Stimulated activated CD8-positive, alpha-beta memory T cell treated with anti-CD3 and anti-CD28 coated beads, Interleukin-7, amount 100 ng/mL, for 1 hour (primary cell): ENCODE measurements around the gene HBM.
"Not testable (repeated sequence)": the region's sequence is repeated elsewhere in the genome, so short reads cannot be mapped to it uniquely, and the experiment has no call there.

Experiments
- DNase-seq, 2 donors: peaks; one replicate each; pipeline ENCODE4 v3.0.0-alpha.2; 2020; ENCODE audit warnings: low read depth in 2 of 2

The HBM gene

DNA sequence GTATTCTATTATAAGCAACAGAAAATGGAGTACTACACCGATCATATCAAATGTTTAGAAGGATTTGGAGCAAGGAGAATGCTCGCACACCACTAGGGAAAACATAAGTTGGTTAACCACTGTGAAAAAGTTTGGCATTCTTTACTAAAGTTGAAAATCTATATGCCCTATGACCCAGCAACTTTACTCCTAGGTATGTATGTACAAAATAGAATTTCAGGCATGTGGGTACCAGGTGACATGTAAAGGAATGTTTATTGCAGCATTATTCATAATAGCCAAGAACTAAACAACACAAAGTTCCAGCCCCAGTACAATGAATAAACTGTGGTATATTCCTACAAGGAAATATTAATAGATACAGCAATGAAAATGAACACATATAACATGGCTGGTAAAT, 19.1 kb upstream of the HBM start:
- DNase-seq, result no peak

DNA sequence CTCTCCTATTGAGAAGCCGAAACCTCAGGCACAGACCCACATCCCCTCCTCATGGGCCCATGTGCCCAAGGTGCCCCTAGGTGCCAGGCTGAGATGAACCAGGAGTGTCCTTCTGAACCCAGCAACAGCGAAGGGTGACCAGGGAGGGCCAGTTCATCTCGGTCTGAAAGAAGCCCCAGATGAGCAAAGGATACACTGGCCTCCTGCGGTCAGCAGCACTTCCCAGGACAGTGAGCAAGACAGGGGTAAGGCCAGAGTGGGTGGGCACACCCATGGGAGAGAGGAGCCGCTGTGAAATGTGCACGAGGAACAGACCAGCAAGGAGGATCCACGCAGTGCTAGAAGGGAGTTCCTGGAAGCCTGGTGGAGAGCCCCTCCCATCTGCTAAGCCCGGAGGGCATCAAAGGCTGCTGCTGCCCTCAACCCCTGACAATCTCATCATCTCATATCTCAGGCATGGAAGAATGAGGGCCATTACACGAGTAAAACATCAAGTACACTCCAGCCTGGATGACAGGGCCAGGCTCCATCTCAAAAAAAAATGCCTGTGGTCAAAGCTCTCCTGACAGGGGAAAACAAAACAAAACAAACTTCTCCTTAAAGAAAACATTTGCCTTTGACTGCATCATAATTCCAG, 16.6 kb upstream of the HBM start:
- no peak for DNase-seq

DNA sequence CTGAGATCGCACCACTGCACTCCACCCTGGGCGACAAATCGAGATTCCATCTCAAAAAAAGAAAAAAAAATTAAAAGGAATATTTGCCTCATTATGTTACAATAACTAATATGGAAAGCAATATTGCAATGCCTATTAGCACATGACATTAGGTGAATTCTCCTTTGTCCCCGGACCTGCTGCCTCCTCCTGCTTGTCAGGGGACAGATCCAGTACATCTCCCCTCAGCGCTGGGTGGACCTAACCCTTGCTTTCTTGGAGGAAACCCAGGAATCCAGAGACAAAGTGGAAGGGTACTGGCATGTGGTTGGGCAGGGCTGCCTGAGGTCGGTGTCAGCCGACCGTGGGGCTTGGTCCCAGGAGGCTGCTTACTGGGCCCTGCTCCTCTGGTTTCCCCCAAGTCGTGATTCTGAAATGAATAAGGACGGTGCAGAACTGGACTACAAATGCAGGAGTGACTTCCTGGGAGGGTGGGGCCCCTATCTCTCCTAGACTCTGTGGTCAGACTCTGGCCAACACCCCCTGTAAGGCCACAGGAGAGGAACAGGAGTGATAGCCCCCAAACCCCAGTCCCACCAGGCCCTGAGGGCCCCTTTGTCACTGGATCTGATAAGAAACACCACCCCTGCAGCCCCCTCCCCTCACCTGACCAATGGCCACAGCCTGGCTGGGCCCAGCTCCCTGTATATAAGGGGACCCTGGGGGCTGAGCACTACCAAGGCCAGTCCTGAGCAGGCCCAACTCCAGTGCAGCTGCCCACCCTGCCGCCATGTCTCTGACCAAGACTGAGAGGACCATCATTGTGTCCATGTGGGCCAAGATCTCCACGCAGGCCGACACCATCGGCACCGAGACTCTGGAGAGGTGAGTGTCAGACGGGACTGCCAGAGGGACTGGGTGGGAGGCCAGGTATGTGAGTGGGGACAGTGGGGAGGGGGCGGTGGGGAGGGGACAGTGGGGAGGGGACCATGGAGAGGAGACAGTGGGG, 13.3 kb upstream of the HBM start, which contains the start of gene HBZ:
Gene HBZ (plus strand): TSS at position 504 of the 988 bp plus-strand sequence. CDS start 266 bp downstream, at position 770.
- no peak for DNase-seq

DNA sequence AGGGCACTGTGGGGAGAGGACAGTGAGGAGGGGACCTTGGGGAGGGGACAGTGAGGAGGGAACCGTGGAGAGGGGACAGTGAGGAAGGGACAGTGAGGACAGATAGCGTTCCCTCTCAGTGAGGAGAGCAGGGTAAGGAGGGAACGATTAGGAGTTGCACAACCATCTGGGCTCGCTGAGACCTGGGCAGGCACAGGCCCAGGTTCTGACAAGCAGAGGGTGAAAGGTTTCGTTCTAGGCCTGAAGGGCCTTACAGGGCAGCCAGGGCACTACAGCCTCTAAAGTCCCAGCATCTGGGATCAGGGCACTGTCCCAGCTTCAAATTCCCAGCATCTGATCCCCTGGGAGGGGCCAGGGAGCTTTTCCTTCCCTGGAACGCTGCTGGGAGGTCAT, 12.7 kb upstream of the HBM start:
- not testable (repeated sequence) for DNase-seq

DNA sequence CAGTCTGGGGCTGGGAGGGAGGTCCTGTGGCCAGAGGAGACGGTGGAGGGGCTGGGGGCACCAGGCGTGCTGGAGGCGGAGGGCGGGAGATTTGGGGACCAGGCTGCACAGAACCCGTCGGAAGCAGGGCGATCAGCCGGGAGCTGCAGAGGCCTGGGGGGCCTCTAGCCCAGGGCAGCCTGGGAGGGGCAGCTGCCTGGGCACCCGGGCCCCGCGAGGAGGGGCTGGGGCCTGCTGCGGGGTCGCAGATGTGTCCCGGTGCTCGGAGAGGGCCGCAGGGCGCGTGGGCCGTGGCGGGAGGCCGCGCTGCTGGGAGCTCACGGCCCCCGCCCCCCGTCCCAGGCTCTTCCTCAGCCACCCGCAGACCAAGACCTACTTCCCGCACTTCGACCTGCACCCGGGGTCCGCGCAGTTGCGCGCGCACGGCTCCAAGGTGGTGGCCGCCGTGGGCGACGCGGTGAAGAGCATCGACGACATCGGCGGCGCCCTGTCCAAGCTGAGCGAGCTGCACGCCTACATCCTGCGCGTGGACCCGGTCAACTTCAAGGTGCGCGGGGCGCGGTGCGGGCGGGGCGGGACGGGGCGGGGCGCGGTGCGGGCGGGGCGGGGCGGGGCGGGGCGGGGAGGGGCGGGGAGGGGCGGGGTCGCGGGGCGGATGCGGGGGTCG, 12.1 kb upstream of the HBM start:
- not testable (repeated sequence) for DNase-seq

DNA sequence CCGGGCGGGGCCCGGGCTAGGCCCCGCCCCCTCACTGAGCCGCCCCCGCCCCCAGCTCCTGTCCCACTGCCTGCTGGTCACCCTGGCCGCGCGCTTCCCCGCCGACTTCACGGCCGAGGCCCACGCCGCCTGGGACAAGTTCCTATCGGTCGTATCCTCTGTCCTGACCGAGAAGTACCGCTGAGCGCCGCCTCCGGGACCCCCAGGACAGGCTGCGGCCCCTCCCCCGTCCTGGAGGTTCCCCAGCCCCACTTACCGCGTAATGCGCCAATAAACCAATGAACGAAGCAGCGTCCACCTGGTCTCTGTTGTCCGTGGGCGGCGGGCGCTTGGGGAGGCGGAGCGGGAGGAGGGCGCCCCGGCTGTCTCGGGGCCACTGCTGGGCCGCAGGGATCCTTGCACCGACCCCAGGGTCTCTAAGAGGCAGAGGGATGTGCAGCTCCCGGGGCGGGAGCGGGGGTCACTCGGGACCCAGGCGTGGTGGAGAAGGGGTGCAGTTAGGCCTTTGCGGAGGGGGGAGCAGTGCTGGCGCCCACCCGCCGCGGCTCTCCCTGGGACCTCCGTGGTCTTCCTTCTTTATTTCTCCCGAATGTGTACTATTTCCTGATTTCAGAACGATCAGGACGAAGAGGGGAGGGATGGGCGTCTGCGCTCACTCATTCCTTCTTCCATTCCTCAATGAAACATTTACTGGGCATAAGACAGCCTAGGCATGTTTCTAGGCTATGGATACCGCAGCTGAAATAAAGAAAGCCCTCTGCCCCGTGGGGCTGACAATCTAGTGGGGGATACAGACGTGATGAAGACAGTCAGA, 11.4 kb upstream of the HBM start:
- no peak for DNase-seq

DNA sequence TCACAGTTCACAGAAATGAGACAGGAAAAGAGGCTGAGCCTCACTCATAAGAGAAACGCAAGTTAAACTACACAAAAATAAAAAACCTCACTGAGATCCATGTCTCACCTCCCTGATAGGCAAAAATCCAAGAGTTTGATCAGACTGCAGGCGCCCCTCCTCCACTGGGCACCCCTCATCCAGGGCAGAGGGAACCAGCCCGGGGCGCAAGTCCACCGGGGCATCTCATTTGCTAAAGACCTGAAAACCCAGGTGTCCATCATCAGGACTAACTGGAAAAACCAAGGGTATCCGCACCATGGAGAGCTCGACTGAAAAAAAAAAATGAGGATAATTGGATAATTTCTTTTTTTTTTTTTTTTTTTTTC, 10.8 kb upstream of the HBM start:
- DNase-seq, result no peak

DNA sequence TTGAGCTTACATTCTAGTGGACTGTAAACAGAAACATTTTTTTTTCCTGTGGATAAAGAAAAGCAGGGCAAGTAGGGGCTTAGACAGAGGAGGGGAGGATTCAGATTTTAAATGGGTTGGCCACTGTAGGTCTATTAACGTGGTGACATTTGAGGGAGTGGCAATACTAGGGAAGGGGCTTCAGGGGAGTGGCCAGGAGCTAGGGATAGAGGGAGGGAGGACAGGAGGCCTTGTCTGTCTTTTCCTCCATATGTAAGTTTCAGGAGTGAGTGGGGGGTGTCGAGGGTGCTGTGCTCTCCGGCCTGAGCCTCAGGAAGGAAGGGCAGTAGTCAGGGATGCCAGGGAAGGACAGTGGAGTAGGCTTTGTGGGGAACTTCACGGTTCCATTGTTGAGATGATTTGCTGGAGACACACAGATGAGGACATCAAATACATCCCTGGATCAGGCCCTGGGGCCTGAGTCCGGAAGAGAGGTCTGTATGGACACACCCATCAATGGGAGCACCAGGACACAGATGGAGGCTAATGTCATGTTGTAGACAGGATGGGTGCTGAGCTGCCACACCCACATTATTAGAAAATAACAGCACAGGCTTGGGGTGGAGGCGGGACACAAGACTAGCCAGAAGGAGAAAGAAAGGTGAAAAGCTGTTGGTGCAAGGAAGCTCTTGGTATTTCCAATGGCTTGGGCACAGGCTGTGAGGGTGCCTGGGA, 6.5 kb upstream of the HBM start:
- no peak for DNase-seq

DNA sequence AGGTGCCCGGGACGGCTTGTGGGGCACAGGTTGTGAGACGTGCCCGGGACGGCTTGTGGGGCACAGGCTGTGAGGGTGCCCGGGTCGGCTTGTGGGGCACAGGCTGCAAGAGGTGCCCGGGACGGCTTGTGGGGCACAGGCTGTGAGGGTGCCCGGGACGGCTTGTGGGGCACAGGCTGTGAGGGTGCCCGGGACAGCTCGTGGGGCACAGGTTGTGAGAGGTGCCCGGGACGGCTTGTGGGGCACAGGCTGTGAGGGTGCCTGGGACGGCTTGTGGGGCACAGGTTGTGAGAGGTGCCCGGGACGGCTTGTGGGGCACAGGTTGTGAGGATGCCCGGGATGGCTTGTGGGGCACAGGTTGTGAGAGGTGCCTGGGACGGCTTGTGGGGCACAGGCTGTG, 5.5 kb upstream of the HBM start:
- not testable (repeated sequence) for DNase-seq

DNA sequence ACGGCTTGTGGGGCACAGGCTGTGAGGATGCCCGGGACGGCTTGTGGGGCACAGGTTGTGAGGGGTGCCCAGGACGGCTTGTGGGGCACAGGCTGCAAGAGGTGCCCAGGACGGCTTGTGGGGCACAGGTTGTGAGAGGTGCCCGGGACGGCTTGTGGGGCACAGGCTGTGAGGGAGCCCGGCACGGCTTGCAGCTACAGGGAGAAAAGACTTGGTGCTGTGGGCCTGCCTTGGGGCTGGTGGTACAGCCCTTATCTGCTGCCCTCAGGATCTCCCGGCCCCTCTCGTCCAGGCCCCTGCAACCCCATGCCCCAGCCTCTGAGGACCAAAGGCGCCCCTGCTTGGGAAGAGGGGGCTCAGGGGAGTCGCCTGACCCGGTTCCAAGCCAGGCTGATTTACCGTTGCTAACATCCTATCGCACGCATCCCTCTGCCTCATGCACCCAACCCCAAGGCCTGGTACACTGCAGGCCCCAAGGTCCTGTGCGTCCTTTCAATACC, 5.0 kb upstream of the HBM start:
- no peak for DNase-seq

DNA sequence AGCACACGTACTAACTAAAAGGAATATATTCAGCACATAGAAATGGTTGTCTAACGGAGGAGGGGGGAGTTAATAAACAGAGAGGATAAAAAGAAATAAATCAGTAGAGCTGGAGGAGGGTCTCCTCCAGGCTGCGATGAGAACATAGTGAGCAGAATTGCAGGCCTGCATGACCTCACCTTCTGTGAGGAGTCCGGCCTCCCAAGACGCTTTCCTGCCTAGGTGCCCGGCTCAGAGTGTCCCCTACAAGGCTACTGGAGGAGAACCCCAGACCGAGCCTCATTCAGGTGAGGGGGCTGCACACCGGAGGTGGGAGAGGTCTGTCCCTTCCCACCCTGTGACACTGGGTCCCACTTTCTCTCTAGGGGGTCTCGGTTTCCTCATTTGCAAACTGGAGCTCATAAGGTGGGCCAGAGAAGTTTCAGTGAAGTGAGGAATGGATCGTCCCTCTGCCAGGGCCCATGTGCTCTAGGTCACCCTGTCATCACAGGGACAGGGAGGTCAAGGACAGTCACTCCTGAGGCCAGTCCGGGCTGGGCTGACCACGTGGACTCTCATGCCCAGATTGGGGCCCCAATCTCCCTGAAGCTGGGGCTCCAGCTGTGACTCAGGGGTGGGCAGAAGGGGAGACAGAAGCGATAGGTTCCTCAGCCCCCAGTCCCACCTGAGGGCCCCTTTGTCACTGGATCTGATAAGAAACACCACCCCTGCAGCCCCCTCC, 3.3 kb upstream of the HBM start:
- DNase-seq, result no peak

DNA sequence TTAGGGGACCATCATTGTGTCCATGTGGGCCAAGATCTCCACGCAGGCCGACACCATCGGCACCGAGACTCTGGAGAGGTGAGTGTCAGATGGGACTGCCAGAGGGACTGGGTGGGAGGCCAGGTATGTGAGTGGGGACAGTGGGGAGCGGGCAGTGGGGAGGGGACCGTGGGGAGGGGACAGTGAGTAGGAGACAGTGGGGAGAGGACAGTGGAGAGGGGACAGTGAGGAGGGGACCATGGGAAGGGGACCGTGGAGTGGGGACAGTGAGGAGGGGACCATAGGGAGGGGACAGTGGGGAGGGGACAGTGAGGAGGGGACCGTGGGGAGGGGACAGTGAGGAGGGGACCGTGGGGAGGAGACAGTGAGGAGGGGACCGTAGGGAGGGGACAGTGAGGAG, 2.6 kb upstream of the HBM start:
- not testable (repeated sequence) for DNase-seq

DNA sequence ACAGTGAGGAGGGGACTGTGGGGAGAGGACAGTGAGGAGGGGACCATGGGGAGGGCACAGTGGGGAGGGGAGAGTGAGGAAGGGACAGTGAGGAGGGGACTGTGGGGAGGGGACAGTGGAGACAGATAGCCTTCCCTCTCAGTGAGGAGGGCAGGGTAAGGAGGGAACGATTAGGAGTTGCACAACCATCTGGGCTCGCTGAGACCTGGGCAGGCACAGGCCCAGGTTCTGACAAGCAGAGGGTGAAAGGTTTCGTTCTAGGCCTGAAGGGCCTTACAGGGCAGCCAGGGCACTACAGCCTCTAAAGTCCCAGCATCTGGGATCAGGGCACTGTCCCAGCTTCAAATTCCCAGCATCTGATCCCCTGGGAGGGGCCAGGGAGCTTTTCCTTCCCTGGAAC, 2.1 kb upstream of the HBM start:
- not testable (repeated sequence) for DNase-seq

DNA sequence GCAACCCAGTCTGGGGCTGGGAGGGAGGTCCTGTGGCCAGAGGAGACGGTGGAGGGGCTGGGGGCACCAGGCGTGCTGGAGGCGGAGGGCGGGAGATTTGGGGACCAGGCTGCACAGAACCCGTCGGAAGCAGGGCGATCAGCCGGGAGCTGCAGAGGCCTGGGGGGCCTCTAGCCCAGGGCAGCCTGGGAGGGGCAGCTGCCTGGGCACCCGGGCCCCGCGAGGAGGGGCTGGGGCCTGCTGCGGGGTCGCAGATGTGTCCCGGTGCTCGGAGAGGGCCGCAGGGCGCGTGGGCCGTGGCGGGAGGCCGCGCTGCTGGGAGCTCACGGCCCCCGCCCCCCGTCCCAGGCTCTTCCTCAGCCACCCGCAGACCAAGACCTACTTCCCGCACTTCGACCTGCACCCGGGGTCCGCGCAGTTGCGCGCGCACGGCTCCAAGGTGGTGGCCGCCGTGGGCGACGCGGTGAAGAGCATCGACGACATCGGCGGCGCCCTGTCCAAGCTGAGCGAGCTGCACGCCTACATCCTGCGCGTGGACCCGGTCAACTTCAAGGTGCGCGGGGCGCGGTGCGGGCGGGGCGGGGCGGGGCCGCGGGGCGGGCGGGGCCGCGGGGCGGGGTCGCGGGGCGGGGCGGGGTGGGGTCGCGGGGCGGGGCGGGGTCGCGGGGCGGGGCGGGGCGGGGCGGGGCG, 1.5 kb upstream of the HBM start:
- DNase-seq, result not testable (repeated sequence)

DNA sequence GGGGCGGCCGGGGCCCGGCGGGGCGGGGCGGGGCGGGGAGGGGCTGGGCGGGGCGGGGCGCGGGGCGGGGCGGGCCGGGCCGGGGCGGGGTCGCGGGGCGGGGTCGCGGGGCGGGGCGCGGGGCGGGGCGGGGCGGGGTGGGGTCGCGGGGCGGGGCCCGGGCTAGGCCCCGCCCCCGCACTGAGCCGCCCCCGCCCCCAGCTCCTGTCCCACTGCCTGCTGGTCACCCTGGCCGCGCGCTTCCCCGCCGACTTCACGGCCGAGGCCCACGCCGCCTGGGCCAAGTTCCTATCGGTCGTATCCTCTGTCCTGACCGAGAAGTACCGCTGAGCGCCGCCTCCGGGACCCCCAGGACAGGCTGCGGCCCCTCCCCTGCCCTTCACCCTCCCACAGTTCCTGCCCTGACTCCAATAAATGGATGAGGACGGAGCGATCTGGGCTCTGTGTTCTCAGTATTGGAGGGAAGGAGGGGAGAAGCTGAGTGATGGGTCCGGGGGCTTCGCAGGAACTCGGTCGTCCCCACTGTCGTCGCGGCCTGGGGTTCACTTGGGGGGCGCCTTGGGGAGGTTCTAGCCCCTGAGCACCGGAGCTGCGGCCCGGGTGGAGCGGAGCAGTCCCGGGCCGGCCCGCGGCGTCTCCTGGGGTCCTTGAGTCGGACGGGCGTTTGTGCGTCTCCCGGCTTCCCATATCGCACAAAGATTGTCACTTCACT, 795 bp upstream of the HBM start:
- no peak for DNase-seq

DNA sequence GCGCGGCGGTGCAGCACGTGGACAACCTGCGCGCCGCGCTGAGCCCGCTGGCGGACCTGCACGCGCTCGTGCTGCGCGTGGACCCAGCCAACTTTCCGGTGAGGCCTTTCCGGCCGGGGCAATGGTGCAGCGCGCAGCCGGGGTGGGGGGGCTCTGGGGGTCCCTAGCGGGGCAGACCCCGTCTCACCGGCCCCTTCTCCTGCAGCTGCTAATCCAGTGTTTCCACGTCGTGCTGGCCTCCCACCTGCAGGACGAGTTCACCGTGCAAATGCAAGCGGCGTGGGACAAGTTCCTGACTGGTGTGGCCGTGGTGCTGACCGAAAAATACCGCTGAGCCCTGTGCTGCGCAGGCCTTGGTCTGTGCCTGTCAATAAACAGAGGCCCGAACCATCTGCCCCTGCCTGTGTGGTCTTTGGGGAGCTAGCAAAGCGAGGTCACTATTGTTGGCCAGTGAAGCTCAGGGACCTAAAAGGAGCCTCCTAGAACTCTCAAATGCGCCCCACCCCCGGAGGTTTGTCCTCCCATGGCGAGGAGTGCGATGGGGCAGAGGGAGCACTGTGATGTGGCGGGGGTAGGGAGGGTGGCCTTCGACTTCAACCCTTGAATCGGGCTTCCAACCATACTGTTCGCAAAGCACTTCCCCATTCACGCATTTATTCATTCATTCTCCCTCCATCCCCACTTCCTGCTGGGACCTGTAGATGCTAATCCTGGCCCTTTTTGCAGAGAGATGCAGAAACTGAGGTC, 770 bp downstream of the HBM start:
- DNase-seq, result no peak

DNA sequence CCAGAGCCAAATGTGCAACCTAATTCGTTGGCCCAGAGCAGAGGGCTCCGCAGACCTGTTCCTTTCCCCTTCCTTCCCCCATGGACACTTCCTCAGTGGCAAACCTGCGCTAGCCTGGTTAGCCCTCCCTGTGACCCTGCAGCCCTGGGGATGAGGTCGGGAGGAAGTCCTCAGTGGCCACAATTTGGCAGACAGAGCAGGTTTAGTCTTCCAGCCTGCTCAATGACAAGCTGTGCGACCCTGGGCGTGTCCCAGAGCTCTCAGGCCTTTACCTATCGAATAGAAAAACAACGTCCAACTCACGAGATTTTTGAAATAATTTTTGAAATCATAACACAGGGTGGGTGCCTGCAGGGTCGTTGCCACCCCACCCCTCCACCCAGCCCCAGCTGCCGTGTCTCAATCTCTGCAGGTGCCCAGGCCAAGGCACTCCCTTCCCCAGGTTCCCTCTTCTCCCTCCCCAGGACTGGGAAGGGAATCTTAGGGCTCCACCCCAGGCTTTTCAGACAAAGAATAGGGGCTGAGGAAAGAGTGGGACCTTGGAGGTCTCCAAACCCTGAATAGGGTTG, 1.4 kb downstream of the HBM start:
- no peak for DNase-seq

DNA sequence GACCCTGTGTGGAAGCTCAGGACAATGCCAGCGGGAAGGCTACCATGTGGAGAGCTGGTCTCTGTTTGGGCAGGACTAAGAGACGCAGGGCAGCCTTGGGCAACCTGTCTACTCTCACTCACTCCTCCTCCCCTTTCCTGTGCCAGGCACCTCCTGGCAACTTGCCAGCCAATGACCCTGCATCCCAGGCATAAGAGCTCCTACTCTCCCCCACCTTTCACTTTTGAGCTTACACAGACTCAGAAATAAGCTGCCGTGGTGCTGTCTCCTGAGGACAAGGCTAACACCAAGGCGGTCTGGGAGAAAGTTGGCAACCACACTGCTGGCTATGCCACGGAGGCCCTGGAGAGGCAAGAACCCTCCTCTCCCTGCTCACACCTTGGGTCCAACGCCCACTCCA, 2.6 kb downstream of the HBM start:
- no peak for DNase-seq
